Stimulated activated CD4-positive, alpha-beta T cell treated with anti-CD3 and anti-CD28 coated beads, Interleukin-2, amount 100 ng/mL, for 48 hours (primary cell): ENCODE results near the gene MAPK8IP3.

Experiments
- DNase-seq, 2 donors: peaks; one replicate each; pipeline ENCODE4 v3.0.0-alpha.2; 2020

Gene MAPK8IP3

GRCh38 chr16:1763521-1764511, 57.8 kb downstream of the MAPK8IP3 start:
- DNase-seq: no peak

DNA sequence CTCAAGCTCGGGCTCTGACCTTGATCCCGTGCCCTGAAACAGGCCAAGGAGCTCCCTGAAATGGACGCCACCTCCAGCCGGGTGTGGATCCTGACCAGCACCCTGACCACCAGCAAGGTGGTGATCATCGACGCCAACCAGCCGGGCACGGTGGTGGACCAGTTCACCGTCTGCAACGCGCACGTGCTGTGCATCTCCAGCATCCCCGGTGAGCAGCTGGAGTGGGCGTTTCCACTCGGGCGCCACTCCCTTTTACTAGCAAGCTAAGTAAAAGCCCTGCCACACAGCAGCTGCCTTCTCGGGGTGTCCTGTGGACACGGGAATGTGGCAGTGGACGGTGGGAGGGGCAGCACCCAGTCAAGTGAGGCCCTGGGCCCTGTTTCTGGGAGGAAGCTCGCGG, 59.0 kb downstream of the MAPK8IP3 start:
- no peak for DNase-seq

GRCh38 chr16:1765826-1766225, 59.8 kb downstream of the MAPK8IP3 start:
- DNase-seq: no peak

- DNase-seq: no peak
Observed at GRCh38 chr16:1766231-1766630, 60.2 kb downstream of the MAPK8IP3 start.

- DNase-seq: no peak
Observed at GRCh38 chr16:1766701-1767100, 60.7 kb downstream of the MAPK8IP3 start.

- DNase-seq: no peak
Observed at GRCh38 chr16:1767116-1767994, 61.4 kb downstream of the MAPK8IP3 start.

DNA sequence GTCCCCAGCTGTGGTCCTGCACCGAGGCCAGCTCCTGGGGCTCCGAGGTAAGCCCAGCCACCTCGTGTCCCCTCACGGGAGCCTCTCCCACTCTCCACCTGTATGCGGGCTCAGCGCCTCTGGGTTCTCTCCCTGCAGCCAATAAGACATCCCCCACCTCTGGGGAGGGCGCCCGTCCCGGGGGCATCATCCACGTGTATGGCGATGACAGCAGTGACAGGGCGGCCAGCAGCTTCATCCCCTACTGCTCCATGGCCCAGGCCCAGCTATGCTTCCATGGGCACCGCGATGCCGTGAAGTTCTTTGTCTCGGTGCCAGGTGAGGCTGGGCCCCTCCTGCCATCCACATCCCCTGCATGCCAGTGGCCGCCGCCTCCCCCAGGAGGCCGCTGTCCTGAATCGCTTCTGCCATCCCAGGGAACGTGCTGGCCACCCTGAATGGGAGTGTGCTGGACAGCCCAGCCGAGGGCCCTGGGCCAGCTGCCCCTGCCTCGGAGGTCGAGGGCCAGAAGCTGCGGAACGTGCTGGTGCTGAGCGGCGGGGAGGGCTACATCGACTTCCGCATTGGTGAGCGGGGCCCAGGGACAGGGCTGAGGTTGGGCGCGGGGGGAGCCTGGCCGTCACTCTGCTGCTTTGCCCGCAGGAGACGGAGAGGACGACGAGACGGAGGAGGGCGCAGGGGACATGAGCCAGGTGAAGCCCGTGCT, 62.2 kb downstream of the MAPK8IP3 start:
- no peak for DNase-seq

DNA sequence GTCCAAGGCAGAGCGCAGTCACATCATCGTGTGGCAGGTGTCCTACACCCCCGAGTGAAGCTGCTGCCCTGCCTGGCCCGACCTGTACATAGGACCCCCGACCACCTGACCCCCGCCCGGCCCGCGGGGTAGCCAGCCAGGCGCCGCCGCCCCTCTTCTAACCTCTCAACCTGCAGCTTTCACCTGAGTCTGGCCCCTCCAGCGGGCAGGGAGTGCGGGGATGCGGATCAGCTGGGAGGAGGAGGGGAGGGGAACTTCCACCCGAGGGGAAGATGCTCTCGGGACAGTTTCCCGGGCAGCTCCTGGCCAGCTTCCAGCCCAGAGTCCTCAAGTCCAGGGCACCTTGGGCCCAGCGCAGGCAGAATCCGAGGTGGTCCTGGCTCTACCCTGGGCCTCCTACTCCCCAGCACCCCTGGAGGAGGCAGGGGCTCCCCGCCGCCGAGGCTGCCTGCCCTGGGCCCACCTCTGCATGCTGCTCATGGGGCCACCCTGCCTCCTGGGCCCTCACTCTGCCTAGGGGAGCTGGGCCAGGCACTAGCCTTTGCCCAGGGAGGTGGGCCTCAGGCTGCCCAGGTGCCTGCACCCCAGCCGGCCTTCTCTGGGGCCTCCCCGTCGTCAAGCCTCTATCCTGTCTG, 62.9 kb downstream of the MAPK8IP3 start:
- no peak for DNase-seq

GRCh38 chr16:1769402-1770300, 63.7 kb downstream of the MAPK8IP3 start:
- DNase-seq: no peak

GRCh38 chr16:1770328-1771187, 64.6 kb downstream of the MAPK8IP3 start:
- DNase-seq: peak; percentile 33 to 47

GRCh38 chr16:1771188-1771863, 65.3 kb downstream of the MAPK8IP3 start, which contains the start of gene NME3:
Gene NME3, minus strand, starts transcription at chr16:1771543. Its CDS starts 9 bp downstream, at chr16:1771534.
- peak; percentile 74 to 80 for DNase-seq

GRCh38 chr16:1771864-1772361, 65.9 kb downstream of the MAPK8IP3 start:
- DNase-seq: no peak

- DNase-seq: peak; percentile 40 to 50
Observed at GRCh38 chr16:1772362-1772907, 66.4 kb downstream of the MAPK8IP3 start, which contains the start of gene EME2. Gene EME2, plus strand, starts transcription at chr16:1772810. Its CDS starts 418 bp downstream, at chr16:1773228.

DNA sequence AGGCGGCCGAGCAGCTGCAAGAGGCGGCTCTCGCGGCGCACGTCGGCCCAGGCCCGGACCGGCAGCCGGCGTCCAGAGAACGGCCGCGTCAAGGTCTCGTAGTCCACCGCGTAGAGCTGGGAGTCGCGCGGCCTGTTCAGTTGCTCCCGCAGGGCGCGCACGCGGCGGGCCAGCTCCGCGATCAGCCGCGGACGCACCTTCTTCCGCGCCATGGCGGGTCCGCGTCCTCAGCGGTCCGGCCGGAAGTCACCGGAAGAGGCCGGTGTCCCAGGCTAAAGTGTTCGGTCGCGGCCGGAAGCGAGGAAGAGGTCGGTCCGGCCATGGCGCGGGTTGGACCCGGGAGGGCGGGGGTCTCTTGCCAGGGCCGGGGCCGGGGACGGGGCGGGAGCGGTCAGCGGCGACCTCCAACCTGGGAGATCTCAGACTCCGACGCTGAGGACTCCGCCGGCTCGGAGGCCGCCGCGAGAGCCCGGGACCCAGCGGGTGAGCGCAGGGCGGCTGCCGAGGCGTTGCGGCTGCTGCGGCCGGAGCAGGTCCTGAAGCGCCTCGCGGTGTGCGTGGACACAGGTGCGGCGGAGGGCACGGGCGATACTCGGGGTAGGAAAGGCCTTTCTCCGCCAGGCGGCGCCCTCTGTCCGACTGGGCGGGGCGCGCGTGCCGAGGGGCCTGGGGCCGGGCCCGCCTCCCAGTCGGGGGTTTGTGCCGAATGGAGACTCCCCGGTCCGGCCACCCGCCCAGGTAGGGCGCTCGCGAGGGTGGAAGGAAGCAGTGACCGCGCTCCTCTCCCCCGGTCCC, 67.1 kb downstream of the MAPK8IP3 start, which contains the start of gene MRPS34:
TSS of gene MRPS34 (minus strand) at position 227 of the 795 bp plus-strand sequence. CDS start at position 212, 15 bp downstream.
- DNase-seq: peak; percentile 78 to 80

- DNase-seq: no peak
Observed at GRCh38 chr16:1773703-1774447, 67.9 kb downstream of the MAPK8IP3 start.

- DNase-seq: no peak
Observed at GRCh38 chr16:1774448-1774780, 68.4 kb downstream of the MAPK8IP3 start.
